Muscle of arm (tissue), 12 donors: ENCODE measurements around the gene RALGDS. TPM values are rescaled to one million over a fixed set of nuclear protein-coding genes. Genes with fewer than 3 reads are reported as not detected.
A peak's percentile ranks its signal among the peaks of the same experiment; 100 is the strongest.
"Not testable (repeated sequence)": the region's sequence is repeated elsewhere in the genome, so short reads cannot be mapped to it uniquely, and the experiment has no call there.

Source experiments
- DNase-seq: peaks from one replicate; pipeline ENCODE4 v3.0.0-alpha.2; 2013
- polyA plus RNA-seq, 12 donors: library from polyadenylated mRNA; unstranded; fragments of 120-200 nt; gene quantifications; one replicate each; pipeline ENCODE4 v1.2.1, GENCODE V29; 2013; ENCODE audit not compliant: insufficient read length in 12 of 12

RALGDS gene
- polyA plus RNA-seq, 12 donors: 41.7 to 77.0 (median 51.7) TPM; not detected in 1

DNA sequence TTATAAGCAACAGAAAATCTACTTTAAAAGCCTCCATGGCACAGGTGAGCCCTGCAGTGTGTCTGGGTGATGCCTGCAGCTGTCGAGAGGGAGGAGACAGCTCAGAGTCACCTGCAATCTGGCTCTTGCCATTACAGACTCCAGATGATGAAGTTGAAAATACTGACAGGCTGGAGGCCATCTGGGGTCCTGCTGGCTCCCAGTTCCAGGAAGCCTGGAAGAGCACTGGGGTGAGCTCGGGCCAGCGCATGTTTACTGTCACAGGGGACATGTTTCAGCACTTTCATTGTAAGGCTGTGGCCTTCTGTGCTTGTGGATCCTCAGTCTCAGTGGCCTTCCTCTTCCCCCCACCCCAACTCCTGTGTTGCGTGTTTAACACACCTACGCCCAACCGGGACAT lies 30.9 kb downstream of the RALGDS start:
- DNase-seq: no peak

- no peak for DNase-seq
Measured at GRCh38 chr9:133089271-133089671, 31.8 kb downstream of the RALGDS start.

DNA sequence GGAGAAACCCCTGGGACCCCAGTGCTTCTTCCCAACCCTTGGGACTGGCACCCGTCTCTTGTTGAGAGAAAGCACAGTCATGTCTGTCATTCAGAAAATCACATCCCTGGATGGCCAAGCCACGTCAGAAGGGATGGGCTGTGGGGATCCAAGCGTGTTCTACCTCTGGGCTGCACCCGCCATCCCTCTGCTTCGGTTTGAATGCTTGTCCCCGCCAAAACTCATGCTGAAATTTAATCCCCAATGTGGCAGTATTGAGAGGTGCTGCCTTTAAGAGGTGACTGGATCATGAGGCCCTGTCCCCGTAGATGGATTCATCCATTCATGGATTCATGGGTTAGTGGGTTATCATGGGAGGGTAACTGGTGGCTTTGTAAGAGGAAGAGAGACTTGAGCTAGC lies 32.3 kb downstream of the RALGDS start:
- DNase-seq: no peak

- DNase-seq: no peak
Measured at GRCh38 chr9:133088146-133088750, 32.8 kb downstream of the RALGDS start.

DNA sequence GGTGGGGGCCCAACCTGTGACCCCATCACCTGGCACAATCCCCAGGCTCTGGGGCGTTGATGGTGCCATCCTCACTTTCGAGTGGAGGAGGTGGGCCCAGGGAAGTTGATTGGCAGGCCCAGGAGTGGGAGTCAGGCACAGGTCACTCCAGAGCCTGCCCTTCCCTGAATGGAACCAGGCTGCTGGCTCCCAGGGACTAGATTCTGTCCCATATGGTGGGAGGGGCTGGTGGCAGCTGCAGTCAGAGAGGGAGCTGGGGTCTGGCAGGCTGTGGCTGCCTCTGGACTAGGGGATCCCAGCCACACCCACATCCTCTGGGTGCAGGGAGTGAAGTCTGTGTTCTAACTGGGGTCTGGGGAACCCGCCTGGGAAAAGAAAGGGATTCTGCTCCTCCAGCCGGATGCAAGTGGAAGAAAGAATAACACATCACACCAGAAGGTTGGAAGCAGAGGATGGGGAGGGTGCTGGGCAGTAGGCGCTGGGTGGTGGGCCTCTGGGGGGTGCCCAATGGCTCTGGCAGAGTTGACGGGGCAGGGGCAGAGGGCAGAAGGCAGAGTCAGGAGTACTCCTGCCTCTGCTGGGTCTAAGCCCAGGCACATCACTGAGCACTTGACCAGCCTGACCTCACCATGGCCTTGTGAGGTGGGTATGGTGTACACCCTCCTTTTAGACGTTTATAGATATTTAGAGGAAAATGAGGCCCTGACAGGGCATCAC lies 33.5 kb downstream of the RALGDS start:
- no peak for DNase-seq

GRCh38 chr9:133086894-133087293 lies 34.1 kb downstream of the RALGDS start:
- DNase-seq: no peak

DNA sequence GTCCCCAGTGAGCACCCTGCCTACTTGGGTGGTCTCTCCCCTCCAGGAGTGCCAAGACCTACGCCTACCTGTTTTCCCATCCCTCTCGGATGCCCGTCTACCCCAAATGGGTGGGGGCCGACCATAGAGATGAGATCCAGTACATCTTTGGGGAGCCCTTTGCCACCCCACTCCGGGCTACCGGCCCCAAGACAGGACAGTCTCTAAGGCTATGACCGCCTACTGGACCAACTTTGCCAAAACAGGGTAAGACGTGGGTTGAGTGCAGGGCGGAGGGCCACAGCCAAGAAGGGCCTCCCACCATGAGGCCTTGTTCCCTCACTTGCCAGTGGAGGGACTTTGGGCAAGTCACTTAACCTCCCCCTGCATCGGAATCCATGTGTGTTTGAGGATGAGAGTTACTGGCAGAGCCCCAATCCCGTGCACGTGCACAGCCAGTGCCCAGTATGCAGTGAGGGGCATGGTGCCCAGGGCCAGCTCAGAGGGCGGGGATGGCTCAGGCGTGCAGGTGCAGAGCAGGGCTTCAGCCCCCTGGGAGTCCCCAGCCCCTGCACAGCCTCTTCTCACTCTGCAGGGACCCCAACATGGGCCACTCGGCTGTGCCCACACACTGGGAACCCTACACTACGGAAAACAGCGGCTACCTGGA lies 34.7 kb downstream of the RALGDS start:
- not testable (repeated sequence) for DNase-seq

DNA sequence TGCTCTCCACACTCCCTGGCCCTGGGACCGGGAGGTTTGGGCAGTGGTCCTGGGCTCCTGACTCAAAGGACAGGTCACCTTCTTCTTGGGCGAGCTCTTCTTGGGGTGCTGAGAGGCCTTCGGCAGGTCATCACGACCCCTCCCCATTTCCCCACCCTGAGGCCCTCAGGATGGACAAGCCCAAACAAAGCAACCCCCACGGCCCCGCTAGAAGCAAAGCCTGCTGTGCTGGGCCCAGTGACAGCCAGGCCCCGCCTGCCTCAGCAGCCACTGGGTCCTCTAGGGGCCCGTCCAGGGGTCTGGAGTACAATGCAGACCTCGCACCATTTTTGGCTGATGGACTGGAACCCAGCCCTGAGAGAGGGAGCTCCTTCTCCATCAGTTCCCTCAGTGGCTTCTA lies 37.4 kb downstream of the RALGDS start:
- DNase-seq: not testable (repeated sequence)

- not testable (repeated sequence) for DNase-seq
Measured at GRCh38 chr9:133081957-133082644, 38.9 kb downstream of the RALGDS start.

GRCh38 chr9:133080786-133081779 lies 40.0 kb downstream of the RALGDS start:
- not testable (repeated sequence) for DNase-seq

- DNase-seq: no peak
Measured at GRCh38 chr9:133080161-133080560, 40.9 kb downstream of the RALGDS start.

DNA sequence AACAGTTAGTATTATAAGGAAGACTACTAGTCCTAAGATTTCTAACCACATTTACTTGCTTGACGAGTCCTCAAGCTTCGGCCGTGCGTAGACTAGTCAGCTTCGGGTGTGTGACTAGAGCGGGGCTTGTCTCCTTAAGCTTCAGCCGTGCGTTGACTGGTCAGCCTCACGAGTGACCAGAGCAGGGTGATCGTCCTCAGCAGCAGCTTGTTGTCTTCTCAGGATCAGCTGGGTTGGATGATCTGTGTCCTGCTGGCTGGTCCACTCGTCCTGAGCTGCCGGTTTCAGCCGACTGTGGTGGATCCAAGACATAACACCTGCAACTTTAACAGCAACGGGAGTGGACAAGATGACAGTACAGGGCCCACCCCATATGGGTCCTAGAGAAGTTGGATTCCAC lies 42.6 kb downstream of the RALGDS start:
- no peak for DNase-seq

- DNase-seq: no peak
Measured at GRCh38 chr9:133076691-133077090, 44.3 kb downstream of the RALGDS start.

- DNase-seq: peak; percentile 35
Measured at GRCh38 chr9:133075925-133076630, 45.0 kb downstream of the RALGDS start.

- DNase-seq: no peak
Measured at GRCh38 chr9:133074111-133074651, 46.9 kb downstream of the RALGDS start.

- DNase-seq: no peak
Measured at GRCh38 chr9:133073086-133074014, 47.7 kb downstream of the RALGDS start.

GRCh38 chr9:133072210-133072609 lies 48.8 kb downstream of the RALGDS start:
- not testable (repeated sequence) for DNase-seq

GRCh38 chr9:133071484-133072150 lies 49.4 kb downstream of the RALGDS start:
- DNase-seq: no peak
